IMR-90 (cell line): Measurements from ENCODE around the gene DPEP3. TPM values are rescaled to one million over a fixed set of nuclear protein-coding genes. Genes with fewer than 3 reads are reported as not detected.

Experiments used
- ATAC-seq: fragments of 200-7000 bp; cut with Tn5 transposase; 2 replicates; pipeline ENCODE4 v1.9.1; 2020; ENCODE audit warnings: low read depth, mild to moderate bottlenecking, moderate library complexity
- BruUV-seq: library from RNA; stranded (reverse); fragments of 400-500 nt; replicated peaks from 2 replicates; lab custom pipeline; 2021; lab: Mats Ljungman, UMichigan
- CTCF ChIA-PET: fragments of 300-600 bp; formaldehyde crosslinking; extraction: SDS; loops from one replicate; lab custom pipeline; 2021; ENCODE audit warnings: antibody characterized with exemption; lab: Yijun Ruan, JAX
- POLR2A ChIA-PET: fragments of 300-600 bp; sonication (Branson Sonifier 250); formaldehyde crosslinking; loops from one replicate; lab custom pipeline; 2022; ENCODE audit warnings: antibody characterized with exemption; ENCODE audit not compliant: unreplicated experiment; lab: Charles Lee
- DNase-seq: peaks from one replicate; pipeline ENCODE4 v3.0.0; 2013
- H2AFZ ChIP-seq: replicated peaks from 2 replicates; pipeline ENCODE3; 2013; ENCODE audit warnings: low read length, mild to moderate bottlenecking; ENCODE audit not compliant: poor library complexity
- H2AK5ac ChIP-seq: 2 replicates; pipeline ENCODE4 v1.6.1; 2013; ENCODE audit warnings: low read depth, low read length, inconsistent platforms
- H2AK9ac ChIP-seq: replicated peaks from 2 replicates; pipeline ENCODE3; 2013; ENCODE audit warnings: mild to moderate bottlenecking, low read depth, low read length, moderate library complexity; ENCODE audit not compliant: poor library complexity
- H2BK120ac ChIP-seq: 2 replicates; pipeline ENCODE4 v1.6.1; 2013; ENCODE audit warnings: low read depth, low read length, inconsistent platforms
- H2BK15ac ChIP-seq: 3 replicates; pipeline ENCODE4 v1.6.1; 2013; ENCODE audit warnings: low read depth, low read length, inconsistent platforms
- H2BK20ac ChIP-seq: 2 replicates; pipeline ENCODE4 v1.6.1; 2013; ENCODE audit warnings: low read depth, mild to moderate bottlenecking, inconsistent platforms, low read length, moderate library complexity
- H2BK5ac ChIP-seq: 2 replicates; pipeline ENCODE4 v1.6.1; 2013; ENCODE audit warnings: mild to moderate bottlenecking, low read depth, low read length, inconsistent platforms; ENCODE audit not compliant: poor library complexity, severe bottlenecking
- H3K14ac ChIP-seq: replicated peaks from 2 replicates; pipeline ENCODE4 v1.6.1; 2013; ENCODE audit warnings: low read depth, low read length, inconsistent platforms
- H3K18ac ChIP-seq: 2 replicates; pipeline ENCODE4 v1.6.1; 2013; ENCODE audit warnings: low read depth, low read length, control low read depth
- H3K23ac ChIP-seq: 2 replicates; pipeline ENCODE4 v1.6.1; 2013; ENCODE audit warnings: low read depth, low read length, inconsistent platforms
- H3K27ac ChIP-seq: 2 replicates; pipeline ENCODE4 v1.5.1; 2013; ENCODE audit warnings: mild to moderate bottlenecking, control low read depth, low read length; ENCODE audit not compliant: insufficient read depth
- H3K27me3 ChIP-seq: 2 replicates; pipeline ENCODE4 v1.6.1; 2013; ENCODE audit warnings: low read length; ENCODE audit not compliant: control insufficient read depth, insufficient read depth
- H3K36me3 ChIP-seq: 2 replicates; pipeline ENCODE4 v1.6.1; 2013; ENCODE audit warnings: low read length, mixed read lengths; ENCODE audit not compliant: control insufficient read depth, insufficient read depth
- H3K4ac ChIP-seq: 2 replicates; pipeline ENCODE4 v1.6.1; 2013; ENCODE audit warnings: low read depth, low read length, inconsistent platforms
- H3K4me1 ChIP-seq: 2 replicates; pipeline ENCODE4 v1.6.1; 2013; ENCODE audit warnings: low read length, mixed read lengths; ENCODE audit not compliant: control insufficient read depth, insufficient read depth
- H3K4me2 ChIP-seq: 2 replicates; pipeline ENCODE4 v1.6.1; 2013; ENCODE audit warnings: low read depth, mild to moderate bottlenecking, control low read depth, low read length, moderate library complexity
- H3K4me3 ChIP-seq: 2 replicates; pipeline ENCODE4 v1.5.1; 2013; ENCODE audit warnings: low read depth, mild to moderate bottlenecking, control low read depth, low read length, moderate library complexity; ENCODE audit not compliant: insufficient read depth
- H3K56ac ChIP-seq: 2 replicates; pipeline ENCODE4 v1.6.1; 2013; ENCODE audit warnings: low read length, inconsistent platforms; ENCODE audit not compliant: insufficient read depth; ENCODE audit errors: extremely low read depth
- H3K79me1 ChIP-seq, 2 experiments: 2 replicates each; pipeline ENCODE4 v1.6.1; 2013; ENCODE audit warnings: low read length in 2 of 2, inconsistent platforms in 1 of 2, low read depth in 1 of 2
- H3K9ac ChIP-seq: 2 replicates; pipeline ENCODE4 v1.6.1; 2013; ENCODE audit warnings: low read depth, low read length, control low read depth
- H3K9me1 ChIP-seq: 2 replicates; pipeline ENCODE4 v1.6.1; 2013; ENCODE audit warnings: low read length, inconsistent platforms; ENCODE audit not compliant: insufficient read depth
- H3K9me3 ChIP-seq: 2 replicates; pipeline ENCODE4 v1.6.1; 2013; ENCODE audit warnings: low read length; ENCODE audit not compliant: control insufficient read depth, insufficient read depth
- H4K20me1 ChIP-seq: 2 replicates; pipeline ENCODE4 v1.6.1; 2013; ENCODE audit warnings: low read length, inconsistent platforms; ENCODE audit not compliant: insufficient read depth
- H4K5ac ChIP-seq: 2 replicates; pipeline ENCODE4 v1.6.1; 2013; ENCODE audit warnings: mild to moderate bottlenecking, low read depth, low read length, control low read depth
- H4K8ac ChIP-seq, 2 experiments: 2 replicates each; pipeline ENCODE4 v1.6.1; 2013; ENCODE audit warnings: low read depth in 2 of 2, low read length in 2 of 2, control low read depth in 1 of 2, inconsistent platforms in 1 of 2
- H4K91ac ChIP-seq: 2 replicates; pipeline ENCODE4 v1.6.1; 2013; ENCODE audit warnings: low read depth, low read length, inconsistent platforms; ENCODE audit not compliant: insufficient read depth
- BHLHE40 ChIP-seq: fragments of 150-350 bp; IDR thresholded peaks from 2 replicates; pipeline ENCODE4 v1.6.1; 2016; ENCODE audit warnings: mild to moderate bottlenecking, low read depth, low read length
- CEBPB ChIP-seq: IDR thresholded peaks from 2 replicates; pipeline ENCODE4 v1.6.1; 2012; ENCODE audit warnings: low read depth, low read length, improper control_type of control experiment
- CHD1 ChIP-seq: IDR thresholded peaks from 2 replicates; pipeline ENCODE4 v1.6.1; 2012; ENCODE audit warnings: low read depth, low read length, improper control_type of control experiment
- FOS ChIP-seq: fragments of 150-350 bp; IDR thresholded peaks from 2 replicates; pipeline ENCODE4 v1.6.1; 2016; ENCODE audit warnings: low read depth, low read length
- MAFK ChIP-seq: IDR thresholded peaks from 2 replicates; pipeline ENCODE4 v1.6.1; 2012; ENCODE audit warnings: low read depth, low read length, improper control_type of control experiment
- MXI1 ChIP-seq: IDR thresholded peaks from 2 replicates; pipeline ENCODE4 v1.6.1; 2012; ENCODE audit warnings: low read depth, mild to moderate bottlenecking, low read length, moderate library complexity, borderline replicate concordance
- NFE2L2 ChIP-seq: fragments of 150-350 bp; IDR thresholded peaks from 2 replicates; pipeline ENCODE4 v1.6.1; 2016; ENCODE audit warnings: low read depth, mild to moderate bottlenecking, low read length
- POLR2A ChIP-seq: IDR thresholded peaks from 2 replicates; pipeline ENCODE4 v1.6.1; 2012; ENCODE audit warnings: mild to moderate bottlenecking, low read depth, low read length
- RAD21 ChIP-seq: IDR thresholded peaks from 2 replicates; pipeline ENCODE4 v1.6.1; 2012; ENCODE audit warnings: low read length, improper control_type of control experiment
- RCOR1 ChIP-seq: IDR thresholded peaks from 2 replicates; pipeline ENCODE4 v1.6.1; 2012; ENCODE audit warnings: mild to moderate bottlenecking, low read length, improper control_type of control experiment; ENCODE audit not compliant: insufficient replicate concordance
- SMC3 ChIP-seq: fragments of 150-350 bp; IDR thresholded peaks from 2 replicates; pipeline ENCODE4 v1.6.1; 2016; ENCODE audit warnings: low read depth, mild to moderate bottlenecking, antibody characterized with exemption, low read length, moderate library complexity
- WGBS, 2 experiments: methylation state at CpG; one replicate each; pipeline versions ENCODE4 v1.1.5 to v1.1.7; 2013; ENCODE audit warnings: missing lambda C conversion rate in 2 of 2; ENCODE audit not compliant: insufficient read length in 1 of 2; ENCODE audit errors: extremely low coverage in 2 of 2; 5-methylcytosine and 5-hydroxymethylcytosine counted together
- dilution Hi-C: fragments of 300-500 bp; cut with HindIII; formaldehyde crosslinking; loops from one replicate; pipeline ENCODE4 v1.14.3; 2018; ENCODE audit warnings: low sequenced_read_pairs; ENCODE audit not compliant: unreplicated experiment
- in situ Hi-C: fragments of 300-500 bp; cut with MboI; formaldehyde crosslinking; loops from 3 replicates; pipeline ENCODE4 v1.14.3; 2019; ENCODE audit warnings: low sequenced_read_pairs, inconsistent platforms, mixed read lengths
- intact Hi-C: fragments of 100-400 bp; cut with micrococcal nuclease; formaldehyde crosslinking; loops from 2 replicates; pipeline ENCODE4 v1.10.0; 2022
- polyA plus RNA-seq, 3 experiments: library from polyadenylated mRNA; depleted of rRNA; stranded (reverse); fragments of >200 nt; gene quantifications; 2 replicates each; pipeline ENCODE4 v1.2.3, GENCODE V29; 2012; ENCODE audit warnings: low replicate concordance in 1 of 3
- total RNA-seq: library from RNA; depleted of rRNA; stranded (reverse); fragments of >200 nt; gene quantifications from 2 replicates; pipeline ENCODE4 v1.2.3, GENCODE V29; 2012
- TF ChIP-seq, protein P1 (sequence below): conservative IDR thresholded peaks from 2 replicates; pipeline ENCODE4 v1.5.1; 2012; ENCODE audit warnings: mild to moderate bottlenecking, low read depth, low read length, improper control_type of control experiment
- TF ChIP-seq, protein P2 (sequence below): fragments of 150-350 bp; IDR thresholded peaks from 2 replicates; pipeline ENCODE4 v1.6.1; 2016; ENCODE audit warnings: low read depth, mild to moderate bottlenecking, low read length, moderate library complexity, borderline replicate concordance

The DPEP3 gene
- total and polyA plus RNA-seq, 2 of the 4 experiments (the other 2 are of a cell fraction): not detected

DNA sequence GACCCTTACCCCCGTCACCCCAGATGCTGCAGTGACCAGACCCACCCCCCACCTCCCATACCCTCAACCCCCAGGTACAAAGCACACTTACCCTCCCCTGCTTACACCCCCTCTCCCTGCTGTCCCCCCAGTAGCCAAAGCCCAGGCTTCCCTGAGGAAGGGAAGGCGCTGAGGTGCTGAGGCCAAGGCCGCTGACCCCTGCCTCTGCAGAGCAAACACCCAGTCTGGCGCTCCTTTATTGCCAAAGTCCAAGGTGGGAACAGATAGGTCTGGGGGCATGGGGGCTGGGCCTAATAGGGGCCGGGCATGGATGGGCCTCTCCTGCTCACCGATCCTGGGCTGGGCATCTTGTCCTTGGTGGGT, 37.1 kb downstream of the DPEP3 start:
- no TSS peak for BruUV-seq
- Histone ChIP-seq H3K9me3 (no peaks in the 10 kb centered on the region), H2BK5ac (no peak overlapping the region), H2AK5ac (no peak overlapping the region), H3K18ac (no peak overlapping the region), H3K9ac (no peak overlapping the region), H2AK9ac (no peak overlapping the region), H2BK20ac (no peak overlapping the region), H3K27ac (no peak overlapping the region), H4K5ac (no peak overlapping the region), H4K8ac (no peak overlapping the region), H3K56ac (no peak overlapping the region), H3K14ac (no peak overlapping the region), H3K4me2 (no peak overlapping the region), H3K36me3 (peaks cover 85% of the 10 kb centered on the region), H3K27me3 (no peaks in the 10 kb centered on the region), H3K4ac (no peak overlapping the region), H3K4me1 (no peaks in the 10 kb centered on the region), H2AFZ (peak overlapping the region; percentile 14), H3K4me3 (no peak overlapping the region), H4K91ac (no peak overlapping the region), H2BK15ac (no peak overlapping the region), H4K20me1 (peaks cover 61% of the 10 kb centered on the region), H3K9me1 (no peaks in the 10 kb centered on the region; the same call in 1 of the 2 replicates), H3K23ac (no peak overlapping the region), H2BK120ac (no peak overlapping the region), H3K79me1 (peaks cover 14 to 79% of the 10 kb centered on the region in 2 experiments)
- WGBS, 2 experiments: 80% methylated on average over 1 of the region's 6 CpGs; no CpG with 5 or more reads in 1 of the 2 experiments
- ChIA-PET CTCF (no interaction called here), POLR2A (no interaction called here)
- dilution Hi-C loops (no loop called here), intact Hi-C loops (no loop called here), in situ Hi-C loops (loop anchor here (25.0 kb wide), 1 partner anchor 406 kb away; the partner anchor contains the start of gene RIPOR1)
- ATAC-seq (no peak), DNase-seq (no peak)
- TF ChIP-seq FOS (no peak), CHD1 (no peak), NFE2L2 (no peak), CEBPB (no peak), BHLHE40 (no peak), RAD21 (no peak), SMC3 (no peak), RCOR1 (no peak), POLR2A (no peak), MXI1 (no peak), MAFK (no peak)
- TF ChIP-seq, protein P1, sequence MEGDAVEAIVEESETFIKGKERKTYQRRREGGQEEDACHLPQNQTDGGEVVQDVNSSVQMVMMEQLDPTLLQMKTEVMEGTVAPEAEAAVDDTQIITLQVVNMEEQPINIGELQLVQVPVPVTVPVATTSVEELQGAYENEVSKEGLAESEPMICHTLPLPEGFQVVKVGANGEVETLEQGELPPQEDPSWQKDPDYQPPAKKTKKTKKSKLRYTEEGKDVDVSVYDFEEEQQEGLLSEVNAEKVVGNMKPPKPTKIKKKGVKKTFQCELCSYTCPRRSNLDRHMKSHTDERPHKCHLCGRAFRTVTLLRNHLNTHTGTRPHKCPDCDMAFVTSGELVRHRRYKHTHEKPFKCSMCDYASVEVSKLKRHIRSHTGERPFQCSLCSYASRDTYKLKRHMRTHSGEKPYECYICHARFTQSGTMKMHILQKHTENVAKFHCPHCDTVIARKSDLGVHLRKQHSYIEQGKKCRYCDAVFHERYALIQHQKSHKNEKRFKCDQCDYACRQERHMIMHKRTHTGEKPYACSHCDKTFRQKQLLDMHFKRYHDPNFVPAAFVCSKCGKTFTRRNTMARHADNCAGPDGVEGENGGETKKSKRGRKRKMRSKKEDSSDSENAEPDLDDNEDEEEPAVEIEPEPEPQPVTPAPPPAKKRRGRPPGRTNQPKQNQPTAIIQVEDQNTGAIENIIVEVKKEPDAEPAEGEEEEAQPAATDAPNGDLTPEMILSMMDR: no peak
- TF ChIP-seq, protein P2, sequence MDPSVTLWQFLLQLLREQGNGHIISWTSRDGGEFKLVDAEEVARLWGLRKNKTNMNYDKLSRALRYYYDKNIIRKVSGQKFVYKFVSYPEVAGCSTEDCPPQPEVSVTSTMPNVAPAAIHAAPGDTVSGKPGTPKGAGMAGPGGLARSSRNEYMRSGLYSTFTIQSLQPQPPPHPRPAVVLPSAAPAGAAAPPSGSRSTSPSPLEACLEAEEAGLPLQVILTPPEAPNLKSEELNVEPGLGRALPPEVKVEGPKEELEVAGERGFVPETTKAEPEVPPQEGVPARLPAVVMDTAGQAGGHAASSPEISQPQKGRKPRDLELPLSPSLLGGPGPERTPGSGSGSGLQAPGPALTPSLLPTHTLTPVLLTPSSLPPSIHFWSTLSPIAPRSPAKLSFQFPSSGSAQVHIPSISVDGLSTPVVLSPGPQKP: no peak
